Skeletal muscle satellite cell (primary cell): Measurements from ENCODE around the gene ABI3BP.

Source experiments
- H3K27me3 ChIP-seq: 2 replicates; pipeline ENCODE4 v1.7.0; 2013; ENCODE audit warnings: low read length; ENCODE audit not compliant: control insufficient read depth, insufficient read depth
- H3K36me3 ChIP-seq: 2 replicates; pipeline ENCODE4 v1.7.0; 2013; ENCODE audit warnings: mild to moderate bottlenecking, control low read depth, low read length; ENCODE audit not compliant: insufficient read depth
- H3K4me1 ChIP-seq: 2 replicates; pipeline ENCODE4 v1.7.0; 2013; ENCODE audit warnings: low read length; ENCODE audit not compliant: control insufficient read depth, insufficient read depth
- H3K4me2 ChIP-seq: 2 replicates; pipeline ENCODE4 v1.7.0; 2013; ENCODE audit warnings: mild to moderate bottlenecking, low read length
- H3K4me3 ChIP-seq: 2 replicates; pipeline ENCODE4 v1.7.0; 2013; ENCODE audit warnings: low read length
- H3K9ac ChIP-seq: 2 replicates; pipeline ENCODE4 v1.7.0; 2013; ENCODE audit warnings: mild to moderate bottlenecking, low read depth, low read length, moderate library complexity
- H3K9me3 ChIP-seq: replicated peaks from 2 replicates; pipeline ENCODE4 v1.7.0; 2013; ENCODE audit warnings: mild to moderate bottlenecking, control low read depth, low read length

Gene ABI3BP

DNA sequence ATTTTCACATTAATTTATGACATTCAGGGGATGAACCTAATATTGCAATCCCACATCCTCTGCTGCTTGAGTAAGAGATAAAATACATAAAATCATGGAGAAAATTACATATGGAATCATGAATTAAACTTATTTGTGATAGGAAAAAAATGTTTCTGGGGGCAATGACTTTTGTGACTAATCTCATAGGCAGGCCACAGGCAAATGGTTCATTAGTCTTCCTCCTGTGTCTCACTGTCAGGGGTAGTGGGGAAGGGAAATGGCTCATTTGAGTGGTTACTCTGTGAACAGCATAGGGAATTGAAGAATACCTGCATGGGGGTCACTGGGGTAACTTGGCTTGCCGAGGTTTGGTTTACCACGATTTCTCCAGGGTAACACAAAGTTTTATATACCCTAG, 211.9 kb downstream of the ABI3BP start:
- Histone ChIP-seq H3K9ac (no peak overlapping the region), H3K4me3 (no peak overlapping the region), H3K4me2 (no peak overlapping the region), H3K36me3 (peaks cover 39% of the 10 kb centered on the region), H3K4me1 (peaks cover 41% of the 10 kb centered on the region), H3K9me3 (peaks cover 9% of the 10 kb centered on the region), H3K27me3 (no peaks in the 10 kb centered on the region)

DNA sequence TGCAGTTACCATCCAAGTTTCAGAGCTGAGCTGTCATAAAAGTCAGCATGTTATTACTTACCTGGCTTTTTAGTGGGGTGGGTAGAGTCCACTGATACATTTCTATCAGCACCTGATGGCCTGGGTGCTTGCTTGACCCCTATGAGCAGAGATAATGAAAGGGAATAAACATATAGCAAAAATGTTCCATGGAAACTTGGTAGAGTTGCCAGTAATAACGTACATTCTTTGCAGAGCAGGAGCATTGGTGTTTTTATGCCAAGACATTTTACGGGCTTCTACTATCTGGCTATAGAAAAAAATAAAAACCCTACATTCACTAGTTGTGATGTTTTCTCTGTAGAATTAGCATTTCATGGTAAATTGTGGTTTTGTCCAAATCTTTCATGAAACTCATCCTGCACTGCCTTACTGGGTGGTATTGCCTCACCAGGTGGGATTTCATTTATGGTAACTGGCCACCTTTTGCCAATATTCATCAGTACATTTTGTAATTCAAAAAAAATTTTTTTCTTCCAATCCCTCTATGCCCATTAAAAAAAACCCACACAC, 213.1 kb downstream of the ABI3BP start:
- Histone ChIP-seq H3K9me3 (peaks cover 2% of the 10 kb centered on the region), H3K4me1 (peaks cover 46% of the 10 kb centered on the region), H3K27me3 (no peaks in the 10 kb centered on the region), H3K4me2 (no peak overlapping the region), H3K36me3 (peaks cover 33% of the 10 kb centered on the region), H3K4me3 (no peak overlapping the region), H3K9ac (no peak overlapping the region)

DNA sequence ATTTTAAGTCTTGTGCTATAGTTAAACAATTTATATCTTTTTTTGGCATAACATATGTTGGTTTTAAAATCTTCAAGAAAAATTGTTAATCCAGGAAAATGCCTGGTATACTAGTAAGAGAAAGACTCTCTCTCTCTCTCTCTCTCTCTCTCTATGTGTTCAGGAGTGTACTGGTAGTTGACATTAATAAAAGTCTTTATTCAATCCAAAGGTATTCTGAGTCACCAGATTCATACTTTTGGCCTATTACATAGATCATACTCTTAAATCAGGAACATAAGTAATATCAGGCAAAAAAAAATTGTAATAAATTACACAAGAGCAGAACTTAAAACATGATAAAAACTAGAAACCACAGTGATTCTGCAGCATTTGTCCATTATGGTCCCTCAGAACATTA, 213.7 kb downstream of the ABI3BP start:
- peaks cover 46% of the 10 kb centered on the region for H3K4me1 ChIP-seq
- no peak overlapping the region for H3K4me3 ChIP-seq
- no peak overlapping the region for H3K4me2 ChIP-seq
- H3K9ac ChIP-seq = no peak overlapping the region
- H3K27me3 ChIP-seq = no peaks in the 10 kb centered on the region
- no peaks in the 10 kb centered on the region for H3K9me3 ChIP-seq
- peaks cover 34% of the 10 kb centered on the region for H3K36me3 ChIP-seq

DNA sequence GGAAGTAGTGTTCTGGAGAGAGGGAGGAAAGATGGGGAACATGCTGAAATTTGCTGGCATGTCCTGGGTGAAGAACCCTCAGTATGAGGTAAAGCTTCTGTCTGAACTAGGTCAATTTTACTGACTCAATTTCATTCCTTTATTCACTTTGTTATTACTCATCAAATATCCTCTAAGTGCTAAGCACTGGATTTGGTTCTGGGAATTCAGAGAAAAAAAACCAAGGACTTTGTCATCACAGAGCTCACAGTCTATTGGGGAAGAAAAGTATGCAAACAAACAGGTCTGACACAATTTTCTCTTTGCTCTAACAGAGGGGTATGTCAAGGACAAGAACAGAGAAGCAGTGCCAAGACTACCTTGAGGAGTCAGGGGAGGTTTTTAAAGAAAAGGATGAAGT, 215.9 kb downstream of the ABI3BP start:
- no peaks in the 10 kb centered on the region for H3K27me3 ChIP-seq
- no peak overlapping the region for H3K4me2 ChIP-seq
- H3K4me1 ChIP-seq = peaks cover 35% of the 10 kb centered on the region
- H3K9ac ChIP-seq = no peak overlapping the region
- no peak overlapping the region for H3K4me3 ChIP-seq
- no peaks in the 10 kb centered on the region for H3K9me3 ChIP-seq
- peaks cover 40% of the 10 kb centered on the region for H3K36me3 ChIP-seq

- Histone ChIP-seq H3K4me2 (no peak overlapping the region), H3K4me3 (no peak overlapping the region), H3K4me1 (peaks cover 30% of the 10 kb centered on the region), H3K36me3 (peaks cover 38% of the 10 kb centered on the region), H3K9me3 (no peaks in the 10 kb centered on the region), H3K9ac (no peak overlapping the region), H3K27me3 (no peaks in the 10 kb centered on the region)
These were observed 216.5 kb downstream of the ABI3BP start for GRCh38 chr3:100776746-100777145.

DNA sequence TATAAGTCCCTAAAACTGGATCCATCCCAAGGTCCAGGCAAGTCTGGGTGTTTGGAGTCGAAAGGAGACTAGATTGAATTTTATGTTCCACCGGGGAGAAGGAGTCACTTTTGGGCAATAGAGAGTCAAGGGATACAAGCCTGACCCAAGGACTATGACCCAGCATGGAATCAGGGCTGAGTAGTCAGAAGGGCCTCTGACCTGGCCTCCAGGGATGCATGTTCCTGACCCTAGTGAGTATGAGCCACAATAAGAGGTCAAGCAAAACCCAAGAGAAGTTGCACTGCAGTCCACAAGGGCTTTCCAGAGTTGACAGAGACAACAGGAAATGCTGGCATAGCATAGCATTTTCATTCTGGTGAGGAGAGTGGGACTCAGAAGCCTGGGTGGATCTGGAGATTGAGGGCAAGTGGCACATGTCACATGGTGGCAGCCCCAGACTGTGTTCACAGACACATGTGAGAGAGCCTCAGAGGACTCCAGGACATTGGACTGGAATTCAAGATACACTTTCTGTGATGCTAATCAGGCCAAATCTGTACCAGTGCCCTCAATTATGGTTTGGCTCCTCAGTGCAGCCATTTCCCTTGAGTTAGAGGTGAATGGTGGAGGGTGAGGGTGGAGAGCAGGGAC, 217.0 kb downstream of the ABI3BP start:
- Histone ChIP-seq H3K27me3 (no peaks in the 10 kb centered on the region), H3K4me3 (no peak overlapping the region), H3K9me3 (no peaks in the 10 kb centered on the region), H3K4me1 (peaks cover 25% of the 10 kb centered on the region), H3K36me3 (peaks cover 38% of the 10 kb centered on the region), H3K9ac (no peak overlapping the region), H3K4me2 (no peak overlapping the region)

- H3K36me3 ChIP-seq = peaks cover 38% of the 10 kb centered on the region
- no peaks in the 10 kb centered on the region for H3K27me3 ChIP-seq
- no peaks in the 10 kb centered on the region for H3K9me3 ChIP-seq
- no peak overlapping the region for H3K4me3 ChIP-seq
- H3K4me2 ChIP-seq = no peak overlapping the region
- H3K9ac ChIP-seq = no peak overlapping the region
- peaks cover 19% of the 10 kb centered on the region for H3K4me1 ChIP-seq
These were observed 217.6 kb downstream of the ABI3BP start for GRCh38 chr3:100775669-100776068.

DNA sequence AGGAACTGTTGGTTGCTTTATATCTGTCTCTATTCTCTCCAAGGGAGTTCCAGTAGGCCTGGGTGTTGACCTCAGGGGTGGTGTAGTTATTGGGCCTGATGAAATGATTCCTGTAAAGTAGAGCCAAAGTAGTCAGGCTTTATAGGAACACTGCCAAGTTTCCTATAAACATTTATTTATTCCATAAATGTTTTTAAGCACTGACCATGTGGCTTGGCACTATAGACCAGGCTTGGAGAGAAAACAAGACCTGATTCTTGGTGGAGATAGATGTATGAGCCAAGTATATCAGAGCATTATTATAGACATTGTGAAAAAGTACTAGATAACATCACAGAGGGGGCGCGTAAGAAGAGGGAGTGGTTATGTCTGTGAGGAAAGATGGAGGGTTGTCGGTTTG, 218.0 kb downstream of the ABI3BP start:
- Histone ChIP-seq H3K9me3 (no peaks in the 10 kb centered on the region), H3K4me2 (no peak overlapping the region), H3K9ac (no peak overlapping the region), H3K36me3 (peaks cover 42% of the 10 kb centered on the region), H3K4me3 (no peak overlapping the region), H3K4me1 (peaks cover 16% of the 10 kb centered on the region), H3K27me3 (no peaks in the 10 kb centered on the region)

DNA sequence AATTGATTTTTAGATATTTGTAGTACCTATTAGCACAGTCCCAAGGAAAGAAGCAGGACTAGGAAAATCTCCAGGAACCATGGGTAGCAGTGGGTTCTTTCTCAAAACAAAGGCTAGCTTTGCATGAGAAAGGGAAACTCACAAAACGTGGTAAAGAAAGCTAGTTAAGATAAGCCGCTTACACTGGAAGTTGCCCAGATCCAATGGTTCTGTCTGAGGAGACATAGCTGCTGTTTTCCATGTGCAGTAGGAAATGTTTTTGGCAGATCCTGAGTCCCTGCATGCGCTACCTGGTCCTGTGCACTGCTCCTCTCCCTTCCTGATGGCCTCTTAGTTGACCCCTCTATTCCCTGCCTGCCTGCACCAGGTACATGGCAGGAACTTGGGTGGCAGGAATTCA, 223.5 kb downstream of the ABI3BP start:
- Histone ChIP-seq H3K27me3 (no peaks in the 10 kb centered on the region), H3K9me3 (no peaks in the 10 kb centered on the region), H3K4me2 (no peak overlapping the region), H3K4me3 (no peak overlapping the region), H3K36me3 (peaks cover 36% of the 10 kb centered on the region), H3K4me1 (no peaks in the 10 kb centered on the region), H3K9ac (no peak overlapping the region)

DNA sequence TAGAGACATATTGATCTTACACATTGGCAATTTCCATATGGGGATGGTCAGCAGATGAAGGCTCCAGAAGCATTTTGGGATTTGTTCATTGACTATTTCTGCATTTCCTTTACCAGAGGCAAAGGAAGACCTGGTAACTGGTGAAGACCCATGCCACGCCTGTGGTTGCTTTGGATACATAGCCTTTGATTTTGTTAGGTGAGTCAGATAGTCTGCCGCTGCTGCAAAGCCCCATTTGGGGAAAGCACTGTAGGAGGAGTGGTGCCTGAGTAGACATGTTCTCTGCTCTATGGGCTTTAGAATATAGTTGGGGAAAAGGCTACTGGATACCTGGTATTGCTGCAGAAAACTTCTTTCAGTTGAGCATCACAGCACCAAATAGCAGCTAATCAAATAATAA, 227.2 kb downstream of the ABI3BP start:
- no peak overlapping the region for H3K4me2 ChIP-seq
- H3K9ac ChIP-seq = no peak overlapping the region
- H3K36me3 ChIP-seq = peaks cover 21% of the 10 kb centered on the region
- no peaks in the 10 kb centered on the region for H3K27me3 ChIP-seq
- no peak overlapping the region for H3K4me3 ChIP-seq
- no peaks in the 10 kb centered on the region for H3K9me3 ChIP-seq
- no peaks in the 10 kb centered on the region for H3K4me1 ChIP-seq

GRCh38 chr3:100765437-100765975, 227.7 kb downstream of the ABI3BP start:
- Histone ChIP-seq H3K27me3 (no peaks in the 10 kb centered on the region), H3K36me3 (peaks cover 20% of the 10 kb centered on the region), H3K4me3 (no peak overlapping the region), H3K9me3 (no peaks in the 10 kb centered on the region), H3K4me2 (no peak overlapping the region), H3K4me1 (no peaks in the 10 kb centered on the region), H3K9ac (no peak overlapping the region)

- peaks cover 12% of the 10 kb centered on the region for H3K36me3 ChIP-seq
These were observed 231.3 kb downstream of the ABI3BP start for GRCh38 chr3:100761951-100762350.

More at GRCh38 chr3:100761951-100762350, 231.3 kb downstream of the ABI3BP start:
- no peaks in the 10 kb centered on the region for H3K9me3 ChIP-seq
- H3K4me1 ChIP-seq = no peaks in the 10 kb centered on the region
- H3K9ac ChIP-seq = no peak overlapping the region
- no peak overlapping the region for H3K4me3 ChIP-seq
- H3K4me2 ChIP-seq = no peak overlapping the region
- H3K27me3 ChIP-seq = no peaks in the 10 kb centered on the region
